Muscle of back (tissue), 11 donors: ENCODE results near the gene ANKH. TPM values are rescaled to one million over a fixed set of nuclear protein-coding genes. Genes with fewer than 3 reads are reported as not detected.

Source experiments
- DNase-seq, 3 donors: peaks; one replicate each; pipeline versions ENCODE4 v3.0.0 to v3.0.0-alpha.2; 2013
- polyA plus RNA-seq, 10 donors: library from polyadenylated mRNA; unstranded; fragments of 120-200 nt; gene quantifications; one replicate each; pipeline ENCODE4 v1.2.1, GENCODE V29; 2013; ENCODE audit not compliant: insufficient read length in 10 of 10

ANKH gene
- polyA plus RNA-seq, 10 donors = 12.5 to 25.9 (median 18.3) TPM

DNA sequence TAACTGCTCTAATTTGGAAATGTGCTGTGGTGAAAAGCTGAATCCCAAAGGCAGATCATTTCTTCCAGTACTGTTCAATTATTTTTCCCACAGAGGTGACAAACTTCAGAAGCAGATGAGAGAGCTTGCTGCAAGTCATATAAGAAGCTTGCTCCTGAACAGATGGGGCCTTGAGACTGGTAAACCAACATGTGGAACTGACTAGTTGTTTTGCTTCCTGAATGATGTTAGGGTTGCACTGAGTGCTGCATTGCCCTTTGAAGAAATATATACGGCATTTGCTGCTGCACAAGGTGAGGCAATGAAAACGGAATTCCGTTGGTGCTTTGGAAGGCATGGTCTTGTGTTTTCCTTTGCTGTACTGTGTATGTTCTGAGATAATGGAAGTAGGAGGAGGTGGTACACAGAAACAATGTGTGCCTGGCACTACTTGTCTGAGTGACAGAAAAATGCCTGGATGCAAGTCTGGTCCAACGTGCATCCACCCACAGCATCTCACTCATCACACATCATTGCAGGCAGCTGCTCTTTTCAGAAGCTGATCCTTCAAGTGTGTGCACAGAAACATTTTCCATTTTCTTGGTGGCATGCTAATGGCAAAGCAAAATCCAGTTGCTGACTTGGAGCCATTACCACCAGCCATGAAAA, 76.9 kb downstream of the ANKH start:
- no peak for DNase-seq

DNA sequence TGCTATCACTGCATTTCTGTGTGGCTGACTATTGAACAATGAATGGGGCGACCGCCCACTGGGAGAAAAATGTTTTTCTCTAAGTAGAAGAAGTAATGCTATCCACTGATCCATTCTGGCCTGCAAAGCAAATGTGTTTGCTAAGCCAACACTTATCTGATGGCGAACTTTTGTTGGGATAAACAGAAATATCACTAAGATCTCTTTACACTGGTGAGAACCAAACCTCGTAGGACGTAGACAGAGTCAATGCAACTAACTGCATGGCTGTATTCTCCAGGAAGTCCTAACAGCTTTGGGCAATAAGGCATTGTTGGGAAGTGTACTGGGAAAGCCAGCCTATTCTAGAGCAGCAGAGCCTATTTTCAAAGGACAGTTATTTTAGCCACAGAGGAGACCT, 77.7 kb downstream of the ANKH start:
- DNase-seq = no peak

DNA sequence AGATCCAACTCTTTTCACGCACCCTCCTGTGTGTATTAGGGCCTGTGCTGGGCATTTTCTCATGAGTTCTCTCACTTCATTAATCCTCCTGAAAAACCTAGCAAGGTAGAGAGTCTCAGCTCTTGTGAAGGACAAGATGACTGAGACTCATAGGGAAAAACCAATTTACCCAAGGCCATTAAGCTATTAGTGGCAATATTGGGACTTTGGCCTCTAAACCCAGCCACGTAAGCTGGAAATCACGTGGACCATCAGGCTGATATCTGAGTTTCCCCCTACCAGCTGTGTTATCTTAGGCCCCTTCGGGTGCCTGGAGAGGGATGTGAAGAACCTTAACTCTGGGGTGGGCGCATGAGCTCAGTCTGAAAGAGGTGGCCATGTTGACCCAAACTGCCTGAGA, 80.7 kb downstream of the ANKH start:
- no peak for DNase-seq

DNA sequence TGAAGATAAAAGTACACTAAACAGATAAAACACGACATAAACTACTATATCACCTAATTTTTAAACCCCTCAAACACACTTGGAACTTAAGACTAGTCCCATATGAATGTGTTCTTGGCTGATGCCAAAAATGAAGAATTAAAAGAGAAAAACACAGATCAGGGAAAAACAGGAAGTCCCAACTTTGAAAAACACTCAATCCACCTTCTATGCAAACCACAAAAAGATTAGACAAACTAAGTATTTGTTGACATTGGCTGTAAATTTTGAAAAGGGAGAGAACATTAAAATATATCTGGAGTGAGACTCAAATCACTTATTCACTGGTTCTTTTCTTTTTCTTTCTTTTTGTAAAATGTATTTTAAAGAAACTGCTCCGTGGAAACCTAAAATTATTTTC, 81.4 kb downstream of the ANKH start:
- no peak for DNase-seq

DNA sequence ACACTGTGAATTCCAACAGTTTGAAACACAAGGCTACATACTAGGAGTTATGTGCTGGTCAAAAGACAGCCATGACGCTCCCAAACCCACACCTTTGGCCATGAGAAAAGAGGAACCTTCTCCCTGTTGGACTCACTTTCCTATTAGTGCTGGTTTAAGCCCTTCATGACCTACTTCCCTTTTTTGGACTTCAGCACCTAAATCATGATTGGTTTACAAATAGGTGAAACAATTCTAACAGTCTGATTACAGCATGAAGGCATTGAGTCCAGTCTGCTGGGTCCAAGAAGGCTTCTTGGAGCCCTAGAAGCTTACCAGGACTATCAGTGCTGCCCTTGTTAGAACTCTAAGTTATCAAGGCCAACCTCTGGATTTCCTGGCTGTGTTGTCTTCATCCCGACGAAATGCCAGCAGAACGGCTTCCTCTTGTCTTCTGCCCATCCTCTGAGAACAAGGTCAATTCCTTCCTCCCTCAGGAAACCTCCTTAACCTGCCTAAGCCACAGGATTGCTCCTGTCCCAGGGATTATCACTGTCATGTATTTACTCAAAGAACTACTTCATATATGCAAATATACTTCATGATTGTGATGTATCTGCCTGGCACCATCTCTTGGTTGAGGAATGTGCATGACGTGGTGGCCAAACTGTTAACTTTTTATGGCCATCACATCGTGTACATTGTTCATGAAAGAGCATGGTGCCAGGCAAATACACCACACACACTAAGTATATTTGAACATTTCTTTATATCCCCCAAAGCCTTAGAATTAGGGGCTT, 83.6 kb downstream of the ANKH start:
- DNase-seq = no peak

DNA sequence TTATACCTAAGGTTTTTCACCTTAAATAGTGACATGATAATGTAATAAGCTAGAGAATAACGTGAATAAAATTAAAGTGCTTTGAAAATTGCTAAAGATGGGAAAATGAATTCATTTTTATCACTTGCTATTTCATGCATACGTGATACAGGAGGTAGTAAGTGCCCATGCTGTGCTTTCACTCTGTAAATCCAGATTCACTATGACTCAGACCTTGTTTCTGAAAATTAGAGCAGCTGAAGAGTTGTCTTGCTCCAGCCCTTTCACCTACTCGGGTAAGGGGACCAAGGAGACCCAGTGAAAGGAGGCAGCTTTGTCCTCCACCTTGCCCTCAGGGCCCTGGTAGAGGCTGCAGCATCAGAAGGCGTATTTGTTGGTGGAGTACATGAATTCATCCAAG, 87.9 kb downstream of the ANKH start:
- DNase-seq = no peak

DNA sequence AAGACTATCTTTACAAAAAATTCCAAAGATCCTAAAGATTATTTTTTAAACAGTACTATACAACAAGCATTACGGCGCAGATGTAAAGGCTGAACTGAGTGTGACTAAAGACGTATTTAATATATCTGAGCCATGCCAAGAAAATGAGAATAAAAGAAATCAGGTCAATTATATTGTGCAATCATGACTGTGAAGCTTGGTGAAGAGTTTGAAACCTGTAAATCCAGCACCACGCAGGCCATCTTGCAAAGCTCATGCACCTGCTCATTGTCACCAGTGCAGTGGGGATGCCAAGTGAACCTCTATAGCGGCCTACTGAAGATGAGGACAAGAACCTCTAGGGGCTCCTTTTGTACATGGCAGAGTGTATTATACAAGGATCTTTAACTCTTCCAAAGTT, 89.0 kb downstream of the ANKH start:
- DNase-seq = no peak

DNA sequence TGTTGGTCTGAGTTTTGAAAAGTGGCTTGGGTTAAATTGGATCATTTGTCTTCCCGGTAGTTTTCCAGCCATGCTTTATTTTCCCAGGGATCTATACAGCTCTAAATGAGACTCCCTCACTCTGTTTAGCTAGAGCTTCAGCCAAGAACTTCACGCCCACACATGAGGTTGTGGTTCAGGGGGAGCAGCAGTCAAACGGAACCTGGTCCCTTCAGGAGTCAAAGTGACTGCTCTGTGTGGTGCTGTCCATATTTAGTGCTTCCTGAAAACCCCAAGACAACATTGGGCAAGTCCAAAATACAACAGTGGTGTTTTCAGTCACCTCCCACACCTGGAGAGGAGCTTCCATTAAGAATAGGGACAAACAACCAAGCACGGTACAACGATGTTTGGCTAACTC, 90.5 kb downstream of the ANKH start:
- DNase-seq = no peak

DNA sequence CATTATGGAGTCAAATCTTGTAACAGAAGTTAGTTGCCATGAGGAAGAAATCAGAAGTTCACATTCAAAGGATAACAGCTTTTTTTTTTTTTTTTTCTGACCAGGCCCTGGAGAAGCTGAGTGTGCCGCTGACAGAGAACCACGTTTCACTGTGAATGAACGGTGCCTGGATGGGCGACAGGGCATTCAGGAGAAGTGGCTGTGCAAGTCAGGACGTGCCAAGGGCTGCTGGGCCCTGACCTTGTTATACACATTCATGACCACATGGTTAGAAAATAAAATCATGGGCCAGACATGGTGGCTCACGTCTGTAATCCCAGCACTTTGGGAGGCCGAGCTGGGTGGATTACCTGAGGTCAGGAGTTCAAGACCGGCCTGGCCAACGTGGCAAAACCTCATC, 91.6 kb downstream of the ANKH start:
- DNase-seq = no peak

DNA sequence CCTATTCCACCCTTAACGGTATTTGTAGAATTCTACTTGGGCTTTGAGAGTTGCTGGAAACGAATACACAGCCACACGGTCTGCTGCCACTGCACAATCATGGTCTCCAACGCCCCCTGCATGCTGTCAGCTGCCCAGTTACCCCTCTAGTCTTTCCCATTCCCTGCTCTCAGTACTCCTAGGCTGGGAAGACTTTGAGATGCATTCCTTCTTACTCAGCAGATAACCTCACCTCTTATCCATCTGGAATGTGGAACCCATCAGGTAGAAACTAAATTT, 92.8 kb downstream of the ANKH start:
- DNase-seq = no peak

DNA sequence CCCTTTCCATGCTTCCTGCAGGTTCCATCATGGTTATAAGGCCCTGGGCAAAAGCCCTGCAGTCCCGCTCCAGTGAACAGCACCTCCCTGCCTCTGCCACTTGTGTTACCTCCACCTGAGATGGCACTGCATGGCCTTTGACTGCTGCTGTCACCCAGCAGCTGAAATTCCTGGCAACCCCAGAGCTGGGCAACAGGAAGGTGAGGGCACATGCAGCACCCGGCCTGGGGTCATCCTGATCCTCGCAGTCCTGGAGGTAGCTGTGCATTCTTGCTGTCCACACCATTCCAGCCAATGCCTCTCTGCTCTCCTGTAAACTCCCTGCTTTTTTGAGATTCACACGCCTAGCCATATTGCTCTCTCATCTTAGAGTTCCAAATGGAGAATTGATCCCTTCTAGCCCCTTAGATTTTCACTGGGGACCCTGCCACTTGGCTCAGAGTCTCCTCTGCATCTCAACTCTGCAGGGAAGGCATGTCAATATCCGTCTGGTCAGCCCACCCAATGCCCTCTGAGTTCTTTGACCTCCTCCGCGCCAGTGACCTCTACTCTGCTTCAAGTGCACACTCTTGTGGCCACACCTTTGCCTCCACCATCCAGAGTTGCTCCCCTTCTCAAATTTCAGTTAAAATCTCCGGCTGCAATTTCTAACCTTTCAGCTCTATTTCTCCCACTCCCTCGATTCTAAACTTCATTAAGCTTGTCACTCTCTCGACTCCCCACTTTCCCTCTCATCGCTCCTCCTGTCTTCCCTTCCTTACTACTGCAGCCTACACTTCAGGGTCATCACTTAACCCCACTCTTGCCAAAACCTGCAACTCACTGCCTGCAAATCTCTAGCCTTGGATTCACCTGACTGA, 93.4 kb downstream of the ANKH start:
- no peak for DNase-seq

DNA sequence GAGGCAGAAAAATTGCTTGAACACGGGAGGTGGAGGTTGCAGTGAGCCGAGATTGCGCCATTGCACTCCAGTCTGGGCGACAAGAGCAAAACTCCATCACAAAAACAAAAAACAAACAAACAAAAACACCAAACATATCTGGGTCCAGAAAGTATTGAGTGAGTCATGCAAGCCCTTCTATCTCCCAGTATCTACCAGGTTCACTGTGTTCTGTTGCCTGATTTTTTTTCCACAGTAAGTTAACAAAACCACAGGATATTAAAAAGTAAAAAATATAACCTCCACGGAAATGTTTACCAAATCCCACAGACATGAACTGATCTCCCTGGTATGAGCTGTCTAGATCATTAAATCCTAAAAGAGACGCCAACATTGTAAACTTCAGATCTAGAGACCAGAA, 94.4 kb downstream of the ANKH start:
- DNase-seq = no peak

DNA sequence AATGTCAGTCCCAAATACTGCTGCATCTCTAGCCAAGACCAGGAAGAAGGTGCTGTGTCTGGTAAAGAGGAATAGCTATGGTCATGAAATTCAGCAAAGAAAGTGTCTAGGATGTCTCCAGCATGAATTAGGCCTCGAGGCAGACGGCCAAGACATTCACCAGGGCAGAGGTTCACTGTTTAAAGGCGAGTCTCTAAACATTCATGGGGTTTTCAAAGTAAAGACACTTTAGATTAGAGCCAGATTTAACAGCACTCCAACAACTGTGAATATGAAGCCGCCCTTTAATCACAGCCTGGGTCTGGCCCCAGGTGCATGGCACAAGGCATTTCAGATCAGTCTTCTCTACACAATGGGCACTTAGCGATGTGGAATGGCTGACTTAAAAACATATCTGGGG, 95.0 kb downstream of the ANKH start:
- DNase-seq = no peak

DNA sequence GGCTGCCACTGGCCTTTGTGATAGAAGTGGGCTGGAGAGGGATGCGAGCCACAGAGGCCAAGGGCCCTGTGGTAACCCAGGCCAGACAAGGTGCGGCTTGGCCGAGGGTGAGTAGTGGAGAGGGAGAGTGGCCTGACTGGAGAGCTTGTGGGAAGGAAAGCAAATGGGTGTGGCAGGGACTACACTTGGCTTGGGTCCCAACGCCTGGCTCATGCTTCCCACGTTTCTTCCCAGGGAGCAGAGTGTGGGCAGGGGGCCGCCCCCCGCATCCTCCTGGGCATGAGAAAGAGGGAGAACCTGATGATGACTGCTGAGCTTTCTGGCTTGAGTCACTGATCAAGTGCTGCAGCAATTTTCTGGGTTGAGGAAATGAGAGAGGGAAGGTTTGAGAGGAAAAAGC, 95.7 kb downstream of the ANKH start:
- DNase-seq = no peak

DNA sequence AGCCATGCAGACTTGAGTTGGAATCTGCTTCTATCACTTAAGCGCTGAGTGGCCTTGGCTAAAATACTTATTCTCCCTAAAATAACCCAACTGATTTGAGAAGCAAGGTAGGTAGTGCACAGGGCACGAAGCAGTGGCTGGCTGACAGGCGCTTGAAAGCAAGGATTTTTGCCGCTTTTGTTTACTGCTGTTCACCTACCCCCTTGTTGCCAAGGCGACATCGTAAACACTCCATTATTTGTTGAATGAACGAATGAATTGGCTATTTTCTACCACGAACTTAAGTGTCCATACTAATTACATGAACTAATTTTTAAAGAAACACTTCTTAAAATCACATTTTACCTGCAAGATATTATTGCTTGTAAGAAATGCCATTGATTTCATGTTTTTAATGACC, 98.0 kb downstream of the ANKH start:
- DNase-seq = no peak

DNA sequence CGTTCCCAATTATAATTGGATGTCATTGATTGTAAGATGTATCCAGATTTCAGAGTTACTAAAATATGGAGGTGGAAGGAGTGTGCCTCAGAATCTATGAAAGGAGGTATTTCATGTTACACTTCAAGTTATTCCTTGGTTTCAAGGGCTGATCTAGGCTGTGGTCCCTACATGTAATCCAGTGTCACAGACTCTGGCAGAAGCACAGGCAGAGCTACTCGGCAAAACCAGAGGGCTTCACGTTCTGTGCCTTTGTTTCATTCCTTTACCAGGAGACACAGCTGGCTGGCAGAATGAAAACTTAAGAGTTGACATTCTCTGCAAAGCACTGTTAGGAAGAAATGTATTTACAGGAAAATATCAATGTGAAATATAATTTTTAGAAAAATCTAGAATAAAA, 99.6 kb downstream of the ANKH start:
- no peak for DNase-seq

DNA sequence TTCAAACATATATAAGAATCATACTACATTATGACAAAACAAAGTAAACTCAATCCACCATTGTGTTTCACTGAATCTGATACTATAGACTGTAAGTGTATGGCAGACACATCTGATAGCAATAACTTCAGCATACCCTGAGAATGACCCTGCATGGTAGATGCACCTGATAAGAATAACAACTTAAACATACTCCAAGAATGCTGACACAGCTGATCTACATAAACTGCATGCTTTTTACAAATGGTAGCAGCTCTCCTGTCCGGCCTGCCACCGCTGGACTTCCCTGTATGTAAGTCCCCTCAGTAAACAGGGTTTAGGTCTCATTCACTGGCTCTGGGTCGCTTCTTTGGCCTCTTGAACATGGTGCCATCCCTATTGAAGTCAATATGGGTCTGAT, 100.4 kb downstream of the ANKH start:
- DNase-seq = no peak

DNA sequence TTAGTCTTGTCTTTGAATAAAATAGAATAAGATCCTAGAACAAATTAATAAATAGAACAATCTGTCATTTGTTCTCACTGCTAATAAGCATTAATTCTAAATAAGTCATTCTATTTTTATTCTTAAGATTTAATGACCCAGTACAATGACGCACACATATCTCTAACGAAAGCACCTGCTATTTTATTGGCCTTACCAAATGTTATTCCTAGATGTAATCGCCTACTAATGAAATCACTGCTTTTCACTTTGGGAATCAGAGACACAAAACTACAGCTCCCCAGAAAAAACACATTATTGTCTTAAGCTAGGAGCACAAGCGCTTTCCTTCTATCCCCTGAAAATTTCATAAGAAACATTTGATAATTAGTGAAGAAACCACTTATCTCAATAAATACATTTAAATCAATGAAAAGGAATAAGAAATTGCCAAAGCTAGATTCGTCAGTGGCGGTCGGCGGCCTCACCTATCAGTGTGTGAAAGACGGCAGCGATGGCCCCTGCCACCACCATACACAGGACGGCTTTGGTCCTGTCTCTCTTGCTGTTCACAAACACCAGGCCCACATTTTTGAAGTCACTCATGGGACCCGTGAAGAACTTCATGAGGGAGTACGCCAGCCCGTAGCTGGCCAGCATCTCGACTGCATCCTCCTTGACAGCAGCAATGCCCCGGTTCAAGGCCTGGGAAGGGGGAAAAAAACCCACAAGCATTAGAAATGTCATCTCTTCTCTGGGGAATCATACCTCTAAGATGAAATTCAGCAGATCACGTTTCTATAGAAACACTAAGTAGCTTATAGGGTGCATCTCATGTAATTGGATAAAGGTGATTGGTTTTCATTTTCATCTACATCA, 102.8 kb downstream of the ANKH start:
- DNase-seq = no peak

DNA sequence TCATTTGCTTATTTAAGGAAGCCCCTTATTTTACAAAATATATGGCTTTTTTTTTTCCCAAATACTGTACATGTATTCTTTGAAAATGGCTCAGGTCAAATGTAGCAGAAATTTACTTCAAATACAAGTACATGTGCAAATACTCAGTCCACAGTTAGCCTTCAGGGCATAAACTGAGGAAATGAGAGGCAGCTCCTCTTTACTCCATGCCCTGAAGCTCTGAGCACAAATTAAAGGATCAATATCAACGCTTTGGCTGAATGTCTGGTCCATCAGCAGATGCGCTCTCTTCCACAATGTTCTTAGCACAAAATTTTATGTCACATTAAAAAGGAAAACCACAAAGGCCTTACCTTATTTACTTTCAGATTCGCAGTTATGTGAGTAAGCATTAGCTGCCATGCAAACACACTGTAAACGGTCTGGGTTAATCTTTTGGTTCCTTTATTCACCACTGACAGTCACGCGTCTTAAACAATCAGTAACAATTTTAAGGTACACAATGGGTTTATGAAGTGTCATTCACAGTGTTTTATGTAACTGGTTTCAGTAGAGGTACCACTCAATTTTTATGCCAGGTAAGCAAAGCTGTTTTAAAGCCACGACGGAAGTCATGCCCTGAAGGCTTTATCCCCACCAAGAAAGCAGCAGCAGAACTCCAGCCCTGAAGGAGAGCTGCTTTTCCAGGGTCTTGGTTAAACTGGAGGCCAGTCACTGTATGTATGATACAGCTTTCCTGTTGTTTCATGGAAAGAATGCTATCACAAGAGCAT, 103.7 kb downstream of the ANKH start:
- no peak for DNase-seq

DNA sequence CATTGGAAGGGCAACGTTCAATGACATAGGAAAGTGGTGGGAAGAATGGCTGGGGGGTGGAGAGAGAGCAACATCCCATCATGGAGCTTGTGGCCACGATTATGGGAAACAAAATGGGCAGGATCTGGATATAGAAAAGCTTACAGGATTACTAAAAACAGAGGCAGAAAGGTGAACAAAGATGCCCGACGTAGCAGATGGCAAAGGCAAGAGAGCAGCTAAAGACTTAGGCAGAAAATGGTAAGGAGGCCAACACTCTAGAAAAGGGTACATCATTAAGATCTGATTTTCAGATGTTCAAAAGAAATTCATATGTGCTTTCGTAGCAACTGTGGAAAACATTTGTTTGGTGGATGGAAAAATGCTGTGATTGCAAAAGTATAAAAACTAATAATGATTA, 104.5 kb downstream of the ANKH start:
- DNase-seq = no peak

DNA sequence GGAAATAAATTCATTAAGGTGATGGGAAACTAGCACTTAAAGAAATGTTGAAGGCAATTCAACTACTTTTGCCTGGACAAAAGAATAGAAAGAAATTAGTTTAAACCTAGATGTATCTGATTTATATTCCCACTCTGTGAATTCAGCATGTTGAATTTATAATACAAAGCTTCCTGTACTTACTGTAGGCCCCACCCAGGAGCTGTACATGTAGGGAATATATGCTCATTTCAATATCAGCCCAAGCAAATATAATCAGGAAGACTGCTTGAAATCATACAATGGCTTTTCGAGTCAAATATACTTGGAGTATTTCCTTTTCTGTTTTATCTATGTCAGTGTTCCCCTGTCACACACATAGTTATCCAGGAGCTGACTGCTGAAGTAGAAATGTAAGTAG, 105.0 kb downstream of the ANKH start:
- no peak for DNase-seq
